Measurements from ENCODE around the gene M6PR. TPM values are rescaled to one million over a fixed set of nuclear protein-coding genes. Genes with fewer than 3 reads are reported as not detected.
A peak's percentile ranks its signal among the peaks of the same experiment; 100 is the strongest.

The M6PR gene
- 78.2 TPM for total RNA-seq

GRCh38 chr12:8949342-8950220, at the start of gene M6PR:
Gene M6PR (minus strand): TSS chr12:8949645. CDS start chr12:8946404, 3,241 bp downstream.
- H3K27me3 ChIP-seq (ENCODE audit: insufficient read depth, low read length) = no peaks in the 10 kb centered on the region
- peaks cover 47% of the 10 kb centered on the region for H3K4me1 ChIP-seq (ENCODE audit: insufficient read depth, low read length)
- H3K4me3 ChIP-seq (ENCODE audit: low read length) = peak within 1 kb of the TSS; percentile 74
- no peaks in the 10 kb centered on the region for H3K9me3 ChIP-seq (ENCODE audit: low read depth, low read length)

- Histone ChIP-seq H3K4me3 (ENCODE audit: low read length) (no peak overlapping the region), H3K9me3 (ENCODE audit: low read depth, low read length) (no peaks in the 10 kb centered on the region), H3K4me1 (ENCODE audit: insufficient read depth, low read length) (peaks cover 31% of the 10 kb centered on the region), H3K27me3 (ENCODE audit: insufficient read depth, low read length) (no peaks in the 10 kb centered on the region)
Observed at GRCh38 chr12:8996682-8997405, 47.4 kb upstream of the M6PR start.

GRCh38 chr12:8995021-8995775, 45.8 kb upstream of the M6PR start:
- Histone ChIP-seq H3K9me3 (ENCODE audit: low read depth, low read length) (no peaks in the 10 kb centered on the region), H3K4me1 (ENCODE audit: insufficient read depth, low read length) (peaks cover 30% of the 10 kb centered on the region), H3K4me3 (ENCODE audit: low read length) (no peak overlapping the region), H3K27me3 (ENCODE audit: insufficient read depth, low read length) (no peaks in the 10 kb centered on the region)

GRCh38 chr12:8993827-8994226, 44.4 kb upstream of the M6PR start:
- Histone ChIP-seq H3K27me3 (ENCODE audit: insufficient read depth, low read length) (no peaks in the 10 kb centered on the region), H3K9me3 (ENCODE audit: low read depth, low read length) (no peaks in the 10 kb centered on the region), H3K4me3 (ENCODE audit: low read length) (peak overlapping the region; percentile 0), H3K4me1 (ENCODE audit: insufficient read depth, low read length) (peaks cover 43% of the 10 kb centered on the region)

- no peaks in the 10 kb centered on the region for H3K9me3 ChIP-seq (ENCODE audit: low read depth, low read length)
- peaks cover 58% of the 10 kb centered on the region for H3K4me1 ChIP-seq (ENCODE audit: insufficient read depth, low read length)
- no peaks in the 10 kb centered on the region for H3K27me3 ChIP-seq (ENCODE audit: insufficient read depth, low read length)
- H3K4me3 ChIP-seq (ENCODE audit: low read length) = peak overlapping the region; percentile 31
Observed at GRCh38 chr12:8991371-8992345, 42.2 kb upstream of the M6PR start.

GRCh38 chr12:8989413-8989812, 40.0 kb upstream of the M6PR start, which contains the start of gene KLRG1:
Gene KLRG1 (plus strand): TSS chr12:8989546. CDS start chr12:8989636, 90 bp downstream.
- Histone ChIP-seq H3K9me3 (ENCODE audit: low read depth, low read length) (no peaks in the 10 kb centered on the region), H3K4me3 (ENCODE audit: low read length) (peak within 1 kb of the TSS; percentile 26), H3K4me1 (ENCODE audit: insufficient read depth, low read length) (peaks cover 57% of the 10 kb centered on the region), H3K27me3 (ENCODE audit: insufficient read depth, low read length) (no peaks in the 10 kb centered on the region)

- Histone ChIP-seq H3K27me3 (ENCODE audit: insufficient read depth, low read length) (no peaks in the 10 kb centered on the region), H3K4me1 (ENCODE audit: insufficient read depth, low read length) (peaks cover 57% of the 10 kb centered on the region), H3K4me3 (ENCODE audit: low read length) (no peak overlapping the region), H3K9me3 (ENCODE audit: low read depth, low read length) (no peaks in the 10 kb centered on the region)
Observed at GRCh38 chr12:8987685-8988084, 38.2 kb upstream of the M6PR start.

- Histone ChIP-seq H3K27me3 (ENCODE audit: insufficient read depth, low read length) (no peaks in the 10 kb centered on the region), H3K4me3 (ENCODE audit: low read length) (no peak overlapping the region), H3K4me1 (ENCODE audit: insufficient read depth, low read length) (peaks cover 52% of the 10 kb centered on the region), H3K9me3 (ENCODE audit: low read depth, low read length) (no peaks in the 10 kb centered on the region)
Observed at GRCh38 chr12:8987163-8987562, 37.7 kb upstream of the M6PR start.

GRCh38 chr12:8985213-8985754, 35.8 kb upstream of the M6PR start:
- no peaks in the 10 kb centered on the region for H3K27me3 ChIP-seq (ENCODE audit: insufficient read depth, low read length)
- peaks cover 45% of the 10 kb centered on the region for H3K4me1 ChIP-seq (ENCODE audit: insufficient read depth, low read length)
- no peak overlapping the region for H3K4me3 ChIP-seq (ENCODE audit: low read length)
- peaks cover 2% of the 10 kb centered on the region for H3K9me3 ChIP-seq (ENCODE audit: low read depth, low read length)

GRCh38 chr12:8980137-8980536, 30.7 kb upstream of the M6PR start:
- Histone ChIP-seq H3K4me3 (ENCODE audit: low read length) (no peak overlapping the region), H3K4me1 (ENCODE audit: insufficient read depth, low read length) (no peaks in the 10 kb centered on the region), H3K27me3 (ENCODE audit: insufficient read depth, low read length) (no peaks in the 10 kb centered on the region), H3K9me3 (ENCODE audit: low read depth, low read length) (peaks cover 21% of the 10 kb centered on the region)

- Histone ChIP-seq H3K4me3 (ENCODE audit: low read length) (no peak overlapping the region), H3K9me3 (ENCODE audit: low read depth, low read length) (peaks cover 21% of the 10 kb centered on the region), H3K4me1 (ENCODE audit: insufficient read depth, low read length) (no peaks in the 10 kb centered on the region), H3K27me3 (ENCODE audit: insufficient read depth, low read length) (no peaks in the 10 kb centered on the region)
Observed at GRCh38 chr12:8970432-8970831, 21.0 kb upstream of the M6PR start.

- Histone ChIP-seq H3K9me3 (ENCODE audit: low read depth, low read length) (peaks cover 21% of the 10 kb centered on the region), H3K27me3 (ENCODE audit: insufficient read depth, low read length) (no peaks in the 10 kb centered on the region), H3K4me3 (ENCODE audit: low read length) (no peak overlapping the region), H3K4me1 (ENCODE audit: insufficient read depth, low read length) (no peaks in the 10 kb centered on the region)
Observed at GRCh38 chr12:8969861-8970411, 20.5 kb upstream of the M6PR start.

GRCh38 chr12:8968761-8969160, 19.3 kb upstream of the M6PR start:
- Histone ChIP-seq H3K4me3 (ENCODE audit: low read length) (no peak overlapping the region), H3K4me1 (ENCODE audit: insufficient read depth, low read length) (no peaks in the 10 kb centered on the region), H3K27me3 (ENCODE audit: insufficient read depth, low read length) (no peaks in the 10 kb centered on the region), H3K9me3 (ENCODE audit: low read depth, low read length) (peaks cover 21% of the 10 kb centered on the region)

Data from mononuclear cell (primary cell).